ENCODE data around the gene FGD4.
"Not testable (repeated sequence)": the region's sequence is repeated elsewhere in the genome, so short reads cannot be mapped to it uniquely, and the experiment has no call there.

FGD4 gene

DNA sequence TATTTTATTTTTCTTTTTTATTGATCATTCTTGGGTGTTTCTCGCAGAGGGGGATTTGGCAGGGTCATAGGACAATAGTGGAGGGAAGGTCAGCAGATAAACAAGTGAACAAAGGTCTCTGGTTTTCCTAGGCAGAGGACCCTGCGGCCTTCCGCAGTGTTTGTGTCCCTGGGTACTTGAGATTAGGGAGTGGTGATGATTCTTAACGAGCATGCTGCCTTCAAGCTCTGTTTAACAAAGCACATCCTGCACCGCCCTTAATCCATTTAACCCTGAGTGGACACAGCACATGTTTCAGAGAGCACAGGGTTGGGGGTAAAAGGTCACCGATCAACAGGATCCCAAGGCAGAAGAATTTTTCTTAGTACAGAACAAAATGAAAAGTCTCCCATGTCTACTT, 163.1 kb downstream of the FGD4 start:
- H3K4me1 ChIP-seq (ENCODE audit: control insufficient read depth in 2 of 2, insufficient read depth in 2 of 2, low read length in 2 of 2): peaks cover 11 to 17% of the 10 kb centered on the region in 2 donors
- not testable (repeated sequence) for H3K4me3 ChIP-seq (ENCODE audit: low read length in 2 of 2); H3K27me3 ChIP-seq (ENCODE audit: control insufficient read depth in 2 of 2, insufficient read depth in 2 of 2, low read length in 2 of 2); H3K9me3 ChIP-seq (ENCODE audit: control insufficient read depth in 2 of 2, low read length in 2 of 2); H3K9ac ChIP-seq (ENCODE audit: low read depth in 1 of 2, low read length in 2 of 2); H3K36me3 ChIP-seq (ENCODE audit: control insufficient read depth in 2 of 2, insufficient read depth in 2 of 2, low read length in 2 of 2)
- H3K27ac ChIP-seq (ENCODE audit: low read depth in 2 of 2, low read length in 2 of 2): peak overlapping the region in 1 of 2 donors; percentile 40

DNA sequence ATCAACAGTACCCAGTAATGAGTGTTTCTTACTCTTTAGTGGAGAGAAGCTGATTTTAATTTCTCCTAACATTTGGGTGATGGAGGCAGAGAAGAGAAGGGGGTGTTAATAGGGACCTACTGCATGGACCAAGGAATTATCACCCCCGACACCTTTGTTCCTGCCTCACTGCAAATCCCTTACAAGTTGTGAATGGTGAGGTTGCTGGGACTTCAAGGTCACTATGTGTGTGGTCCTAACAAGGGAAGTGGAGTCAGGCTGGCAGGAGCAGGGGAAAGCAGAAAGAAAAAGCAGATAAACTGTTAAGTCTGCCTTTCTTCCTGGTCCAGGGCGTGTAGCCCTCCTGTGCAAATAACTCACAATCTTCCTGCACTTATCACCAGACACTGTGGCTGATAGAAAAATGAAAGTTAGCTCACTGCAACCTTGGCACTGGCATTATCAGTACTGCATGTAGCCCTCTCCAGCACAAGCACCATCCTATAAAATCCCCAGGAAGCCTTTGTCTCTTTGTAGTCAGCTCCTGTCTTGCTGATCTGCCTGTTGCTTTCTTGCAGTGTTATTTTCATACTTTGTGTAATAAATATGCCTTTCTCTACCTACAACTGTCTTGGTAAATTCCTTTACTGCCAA, 167.4 kb downstream of the FGD4 start:
- Histone ChIP-seq H3K4me3 (ENCODE audit: low read length in 2 of 2) (peak overlapping the region; percentile 19 to 31), H3K9me3 (ENCODE audit: control insufficient read depth in 2 of 2, low read length in 2 of 2) (no peaks in the 10 kb centered on the region), H3K27ac (ENCODE audit: low read depth in 2 of 2, low read length in 2 of 2) (peak overlapping the region; percentile 48 to 64), H3K27me3 (ENCODE audit: control insufficient read depth in 2 of 2, insufficient read depth in 2 of 2, low read length in 2 of 2) (no peaks in the 10 kb centered on the region), H3K36me3 (ENCODE audit: control insufficient read depth in 2 of 2, insufficient read depth in 2 of 2, low read length in 2 of 2) (peaks cover 8 to 10% of the 10 kb centered on the region in 2 donors), H3K4me1 (ENCODE audit: control insufficient read depth in 2 of 2, insufficient read depth in 2 of 2, low read length in 2 of 2) (peaks cover 7 to 17% of the 10 kb centered on the region in 2 donors), H3K9ac (ENCODE audit: low read depth in 1 of 2, low read length in 2 of 2) (peak overlapping the region; percentile 33 to 52)

DNA sequence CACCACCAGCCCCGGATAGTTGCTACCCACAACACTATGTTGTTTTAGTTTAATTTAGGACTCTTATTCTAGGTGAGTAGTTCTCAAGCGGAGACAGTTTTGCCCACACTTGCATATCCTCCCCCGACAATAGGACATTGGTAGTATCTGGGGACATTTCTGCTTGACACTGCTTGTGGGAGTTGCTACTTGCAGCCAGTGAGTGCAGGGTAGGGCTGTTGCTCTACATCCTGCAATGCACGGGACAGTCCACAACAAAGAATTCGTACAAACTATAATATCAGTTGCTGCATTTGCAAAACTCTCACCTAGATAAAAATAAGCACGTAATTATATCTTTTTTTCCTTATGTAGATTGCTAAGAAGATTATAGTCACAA, 167.9 kb downstream of the FGD4 start:
- H3K27ac ChIP-seq (ENCODE audit: low read depth in 2 of 2, low read length in 2 of 2): peak overlapping the region; percentile 48 to 64
- peak overlapping the region; percentile 15 to 19 for H3K4me3 ChIP-seq (ENCODE audit: low read length in 2 of 2)
- peaks cover 7 to 17% of the 10 kb centered on the region in 2 donors for H3K4me1 ChIP-seq (ENCODE audit: control insufficient read depth in 2 of 2, insufficient read depth in 2 of 2, low read length in 2 of 2)
- H3K9ac ChIP-seq (ENCODE audit: low read depth in 1 of 2, low read length in 2 of 2): peak overlapping the region in 1 of 2 donors; percentile 33
- H3K36me3 ChIP-seq (ENCODE audit: control insufficient read depth in 2 of 2, insufficient read depth in 2 of 2, low read length in 2 of 2): peaks cover 8 to 10% of the 10 kb centered on the region in 2 donors
- H3K27me3 ChIP-seq (ENCODE audit: control insufficient read depth in 2 of 2, insufficient read depth in 2 of 2, low read length in 2 of 2): no peaks in the 10 kb centered on the region
- H3K9me3 ChIP-seq (ENCODE audit: control insufficient read depth in 2 of 2, low read length in 2 of 2): no peaks in the 10 kb centered on the region

DNA sequence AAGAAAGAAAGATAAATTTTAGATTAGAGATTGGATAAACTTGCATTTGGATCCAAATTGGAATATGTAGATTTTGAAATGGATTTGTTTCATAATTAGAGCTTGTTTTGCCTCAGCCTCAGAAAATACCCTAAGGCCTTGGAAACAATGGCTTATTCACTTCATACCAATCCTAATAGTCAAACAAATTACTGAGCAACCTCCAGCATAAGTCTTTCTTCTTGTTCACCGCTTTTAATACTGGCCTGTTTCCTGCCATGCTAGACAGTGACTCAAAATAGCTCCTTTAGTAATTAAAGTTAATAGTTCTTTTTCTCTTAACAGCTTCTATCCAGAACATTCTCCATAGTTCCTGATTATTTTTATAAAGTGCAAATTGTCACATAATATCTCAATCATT, 168.9 kb downstream of the FGD4 start:
- no peaks in the 10 kb centered on the region for H3K27me3 ChIP-seq (ENCODE audit: control insufficient read depth in 2 of 2, insufficient read depth in 2 of 2, low read length in 2 of 2)
- H3K9me3 ChIP-seq (ENCODE audit: control insufficient read depth in 2 of 2, low read length in 2 of 2): no peaks in the 10 kb centered on the region
- no peak overlapping the region for H3K4me3 ChIP-seq (ENCODE audit: low read length in 2 of 2)
- peaks cover 8 to 10% of the 10 kb centered on the region in 2 donors for H3K36me3 ChIP-seq (ENCODE audit: control insufficient read depth in 2 of 2, insufficient read depth in 2 of 2, low read length in 2 of 2)
- H3K4me1 ChIP-seq (ENCODE audit: control insufficient read depth in 2 of 2, insufficient read depth in 2 of 2, low read length in 2 of 2): peaks cover 7 to 17% of the 10 kb centered on the region in 2 donors
- no peak overlapping the region for H3K27ac ChIP-seq (ENCODE audit: low read depth in 2 of 2, low read length in 2 of 2)
- H3K9ac ChIP-seq (ENCODE audit: low read depth in 1 of 2, low read length in 2 of 2): no peak overlapping the region

DNA sequence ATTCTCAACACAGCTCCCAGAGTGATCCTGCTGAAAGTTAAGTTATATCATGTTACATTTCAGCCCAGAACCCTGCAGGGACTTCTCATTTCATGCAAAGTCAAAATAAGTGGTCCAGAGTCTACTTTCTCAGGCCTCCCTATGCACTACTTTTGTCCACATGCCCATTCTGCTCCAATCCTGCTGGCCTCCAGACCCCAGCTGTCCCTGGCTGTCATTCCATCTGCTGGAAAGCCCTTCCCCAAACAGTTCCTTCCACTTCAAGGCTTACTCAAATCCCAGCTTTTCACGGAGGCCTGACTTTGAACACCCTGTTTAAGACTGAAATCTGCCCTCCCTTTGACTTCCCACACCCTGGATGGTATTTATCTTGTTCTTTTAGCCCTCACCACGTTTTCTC, 169.9 kb downstream of the FGD4 start:
- Histone ChIP-seq H3K36me3 (ENCODE audit: control insufficient read depth in 2 of 2, insufficient read depth in 2 of 2, low read length in 2 of 2) (peaks cover 4 to 7% of the 10 kb centered on the region in 2 donors), H3K9me3 (ENCODE audit: control insufficient read depth in 2 of 2, low read length in 2 of 2) (no peaks in the 10 kb centered on the region), H3K27me3 (ENCODE audit: control insufficient read depth in 2 of 2, insufficient read depth in 2 of 2, low read length in 2 of 2) (no peaks in the 10 kb centered on the region), H3K27ac (ENCODE audit: low read depth in 2 of 2, low read length in 2 of 2) (no peak overlapping the region), H3K9ac (ENCODE audit: low read depth in 1 of 2, low read length in 2 of 2) (no peak overlapping the region), H3K4me3 (ENCODE audit: low read length in 2 of 2) (no peak overlapping the region), H3K4me1 (ENCODE audit: control insufficient read depth in 2 of 2, insufficient read depth in 2 of 2, low read length in 2 of 2) (peaks cover 7 to 17% of the 10 kb centered on the region in 2 donors)

DNA sequence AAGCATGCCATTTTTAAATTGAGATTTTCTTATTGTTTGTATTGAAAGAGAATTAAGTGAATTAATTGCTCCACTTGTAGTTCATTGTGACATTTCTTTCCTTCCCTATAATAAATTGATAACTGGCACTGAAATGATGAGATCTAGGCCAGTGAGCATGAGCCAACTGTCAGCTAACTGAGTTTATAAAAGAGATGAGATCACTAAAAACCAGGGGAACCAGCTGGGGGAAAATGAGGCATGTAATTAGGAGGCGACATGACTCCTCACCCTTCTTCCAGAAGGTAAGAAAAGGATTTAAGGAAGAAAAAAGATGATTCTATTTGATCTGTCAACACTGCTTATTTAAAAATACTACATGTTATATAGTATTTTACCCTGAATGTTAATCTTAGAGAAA, 175.2 kb downstream of the FGD4 start:
- no peak overlapping the region for H3K27ac ChIP-seq (ENCODE audit: low read depth in 2 of 2, low read length in 2 of 2)
- peaks cover 12 to 28% of the 10 kb centered on the region in 2 donors for H3K36me3 ChIP-seq (ENCODE audit: control insufficient read depth in 2 of 2, insufficient read depth in 2 of 2, low read length in 2 of 2)
- no peaks in the 10 kb centered on the region for H3K9me3 ChIP-seq (ENCODE audit: control insufficient read depth in 2 of 2, low read length in 2 of 2)
- H3K4me3 ChIP-seq (ENCODE audit: low read length in 2 of 2): no peak overlapping the region
- no peak overlapping the region for H3K9ac ChIP-seq (ENCODE audit: low read depth in 1 of 2, low read length in 2 of 2)
- no peaks in the 10 kb centered on the region for H3K27me3 ChIP-seq (ENCODE audit: control insufficient read depth in 2 of 2, insufficient read depth in 2 of 2, low read length in 2 of 2)
- H3K4me1 ChIP-seq (ENCODE audit: control insufficient read depth in 2 of 2, insufficient read depth in 2 of 2, low read length in 2 of 2): no peaks in the 10 kb centered on the region

DNA sequence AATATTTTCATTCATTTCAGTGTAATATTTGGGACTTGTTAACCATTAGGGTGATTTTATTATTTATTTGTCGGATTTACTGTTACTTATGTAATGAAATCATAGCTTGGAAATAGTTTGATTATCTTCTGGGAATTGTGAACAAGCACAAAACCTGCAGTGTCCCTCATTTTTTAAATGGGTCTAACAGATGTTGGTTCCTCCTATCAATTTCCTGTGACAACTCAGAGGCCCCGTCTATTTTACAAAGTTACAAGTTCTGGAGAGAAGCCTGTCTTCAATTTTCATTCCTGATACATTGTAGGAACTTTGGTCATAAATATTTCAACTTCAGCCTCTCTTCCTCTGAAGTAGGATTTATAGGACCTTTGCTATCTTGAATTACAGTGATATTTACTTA, 178.0 kb downstream of the FGD4 start:
- no peak overlapping the region for H3K27ac ChIP-seq (ENCODE audit: low read depth in 2 of 2, low read length in 2 of 2)

DNA sequence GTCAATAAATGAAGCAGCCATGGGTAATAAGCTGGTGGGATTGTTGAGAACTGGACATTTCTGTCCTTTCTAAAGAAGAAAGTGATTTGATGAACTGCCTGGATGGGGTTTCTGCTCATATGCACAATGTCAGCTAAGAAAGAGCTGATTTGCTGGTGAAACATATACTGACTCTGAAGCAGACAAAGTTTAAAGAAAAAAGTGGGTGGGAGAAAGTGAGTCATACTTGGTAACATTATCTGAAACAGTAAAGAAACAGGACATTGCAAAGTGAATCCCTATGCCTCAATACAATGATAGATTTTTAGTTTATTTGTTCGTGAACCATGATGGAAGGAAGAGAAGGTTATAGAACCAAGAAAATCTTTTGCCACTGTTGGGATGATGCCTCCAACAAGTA, 184.2 kb downstream of the FGD4 start:
- peaks cover 13 to 42% of the 10 kb centered on the region in 2 donors for H3K36me3 ChIP-seq (ENCODE audit: control insufficient read depth in 2 of 2, insufficient read depth in 2 of 2, low read length in 2 of 2)
- no peaks in the 10 kb centered on the region for H3K4me1 ChIP-seq (ENCODE audit: control insufficient read depth in 2 of 2, insufficient read depth in 2 of 2, low read length in 2 of 2)
- H3K4me3 ChIP-seq (ENCODE audit: low read length in 2 of 2): no peak overlapping the region
- H3K27me3 ChIP-seq (ENCODE audit: control insufficient read depth in 2 of 2, insufficient read depth in 2 of 2, low read length in 2 of 2): no peaks in the 10 kb centered on the region
- H3K27ac ChIP-seq (ENCODE audit: low read depth in 2 of 2, low read length in 2 of 2): no peak overlapping the region
- no peaks in the 10 kb centered on the region for H3K9me3 ChIP-seq (ENCODE audit: control insufficient read depth in 2 of 2, low read length in 2 of 2)
- H3K9ac ChIP-seq (ENCODE audit: low read depth in 1 of 2, low read length in 2 of 2): no peak overlapping the region

More for the DNA sequence above, 178.0 kb downstream of the FGD4 start:
- Histone ChIP-seq H3K9me3 (ENCODE audit: control insufficient read depth in 2 of 2, low read length in 2 of 2) (no peaks in the 10 kb centered on the region), H3K4me3 (ENCODE audit: low read length in 2 of 2) (no peak overlapping the region), H3K36me3 (ENCODE audit: control insufficient read depth in 2 of 2, insufficient read depth in 2 of 2, low read length in 2 of 2) (peaks cover 23 to 43% of the 10 kb centered on the region in 2 donors), H3K27me3 (ENCODE audit: control insufficient read depth in 2 of 2, insufficient read depth in 2 of 2, low read length in 2 of 2) (no peaks in the 10 kb centered on the region), H3K9ac (ENCODE audit: low read depth in 1 of 2, low read length in 2 of 2) (no peak overlapping the region), H3K4me1 (ENCODE audit: control insufficient read depth in 2 of 2, insufficient read depth in 2 of 2, low read length in 2 of 2) (no peaks in the 10 kb centered on the region)

DNA sequence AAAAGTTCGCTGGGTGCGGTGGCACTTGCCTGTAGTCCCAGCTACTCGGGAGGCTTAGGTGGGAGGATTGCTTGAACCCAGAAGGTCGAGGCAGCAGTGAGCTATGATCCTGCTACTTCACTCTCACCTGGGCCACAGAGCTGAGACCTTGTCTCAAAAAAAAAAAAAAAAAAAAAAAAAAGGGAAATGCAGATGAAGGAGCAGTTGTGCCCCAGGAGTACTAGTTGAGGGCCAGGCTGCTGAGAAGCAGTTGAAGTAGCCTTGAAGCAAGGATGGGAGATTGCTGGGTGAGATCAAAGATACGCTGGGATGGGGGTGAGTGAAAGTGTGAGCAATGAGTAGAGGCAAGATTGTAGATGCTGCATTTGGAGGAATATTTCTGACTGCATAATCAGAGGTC, 186.3 kb downstream of the FGD4 start:
- Histone ChIP-seq H3K4me1 (ENCODE audit: control insufficient read depth in 2 of 2, insufficient read depth in 2 of 2, low read length in 2 of 2) (no peaks in the 10 kb centered on the region), H3K27ac (ENCODE audit: low read depth in 2 of 2, low read length in 2 of 2) (no peak overlapping the region), H3K9ac (ENCODE audit: low read depth in 1 of 2, low read length in 2 of 2) (no peak overlapping the region), H3K4me3 (ENCODE audit: low read length in 2 of 2) (no peak overlapping the region), H3K36me3 (ENCODE audit: control insufficient read depth in 2 of 2, insufficient read depth in 2 of 2, low read length in 2 of 2) (peaks cover 10 to 42% of the 10 kb centered on the region in 2 donors), H3K9me3 (ENCODE audit: control insufficient read depth in 2 of 2, low read length in 2 of 2) (no peaks in the 10 kb centered on the region), H3K27me3 (ENCODE audit: control insufficient read depth in 2 of 2, insufficient read depth in 2 of 2, low read length in 2 of 2) (no peaks in the 10 kb centered on the region)

DNA sequence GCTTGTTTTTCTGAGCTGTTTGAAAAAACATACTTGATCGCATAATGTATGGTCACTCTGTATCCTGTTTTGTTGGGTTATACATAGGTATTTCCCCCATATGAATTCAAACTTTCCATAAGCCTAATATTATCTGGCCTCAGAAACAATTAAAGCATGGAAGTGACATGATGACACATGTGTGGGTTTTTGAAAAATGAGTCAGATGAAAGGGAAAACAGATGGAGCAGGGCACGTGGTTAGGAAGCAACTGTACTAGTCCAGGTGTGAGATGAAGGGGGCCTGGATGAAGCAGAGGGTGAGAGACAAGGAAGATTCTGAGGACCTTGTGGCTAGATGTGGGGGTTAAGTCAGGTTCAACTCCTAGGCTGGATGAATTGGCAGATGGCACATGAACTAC, 187.0 kb downstream of the FGD4 start:
- H3K27ac ChIP-seq (ENCODE audit: low read depth in 2 of 2, low read length in 2 of 2): no peak overlapping the region
- H3K9ac ChIP-seq (ENCODE audit: low read depth in 1 of 2, low read length in 2 of 2): no peak overlapping the region
- H3K27me3 ChIP-seq (ENCODE audit: control insufficient read depth in 2 of 2, insufficient read depth in 2 of 2, low read length in 2 of 2): no peaks in the 10 kb centered on the region
- H3K4me1 ChIP-seq (ENCODE audit: control insufficient read depth in 2 of 2, insufficient read depth in 2 of 2, low read length in 2 of 2): no peaks in the 10 kb centered on the region
- peaks cover 11 to 38% of the 10 kb centered on the region in 2 donors for H3K36me3 ChIP-seq (ENCODE audit: control insufficient read depth in 2 of 2, insufficient read depth in 2 of 2, low read length in 2 of 2)
- H3K9me3 ChIP-seq (ENCODE audit: control insufficient read depth in 2 of 2, low read length in 2 of 2): no peaks in the 10 kb centered on the region
- H3K4me3 ChIP-seq (ENCODE audit: low read length in 2 of 2): no peak overlapping the region
